Measurements from ENCODE around the gene SLC35F3. TPM values are rescaled to one million over a fixed set of nuclear protein-coding genes. Genes with fewer than 3 reads are reported as not detected.

The SLC35F3 gene
- total RNA-seq, 1 donor from 2014 or later: not detected

DNA sequence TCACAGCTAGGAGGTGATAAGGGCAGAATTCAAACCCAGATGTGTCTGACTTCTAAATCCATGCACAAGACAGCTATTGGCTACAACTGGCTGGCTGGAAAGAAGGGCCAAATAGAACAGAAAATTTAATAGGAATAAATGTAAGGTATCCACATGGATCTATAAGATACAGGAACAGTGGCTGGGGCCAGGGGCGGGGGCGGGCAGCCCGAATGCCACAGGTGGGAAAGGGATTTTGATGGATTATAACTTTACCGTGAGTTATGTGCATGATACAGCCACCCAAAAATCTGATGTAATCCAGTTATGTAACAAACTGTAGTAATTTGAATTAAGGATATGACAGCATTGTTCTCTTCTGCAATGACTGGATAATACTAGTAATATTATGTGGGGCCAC, 381.7 kb downstream of the SLC35F3 start:
- no peak overlapping the region for H3K27ac Mint-ChIP-seq
- no peak for TF ChIP-seq CTCF (IDR thresholded peaks at IDR 0.05)
- H3K27me3 Mint-ChIP-seq: peaks cover 10% of the 10 kb centered on the region
- ChIA-PET CTCF (no interaction called here), POLR2A (no interaction called here)
- intact Hi-C loops (cut with micrococcal nuclease): no loop called here
- no peaks in the 10 kb centered on the region for H3K36me3 Mint-ChIP-seq (ENCODE audit: low read depth)
- no peak for ATAC-seq (ENCODE audit: low read depth)
- H3K4me1 Mint-ChIP-seq: no peaks in the 10 kb centered on the region
- H3K9me3 Mint-ChIP-seq: peaks cover 14% of the 10 kb centered on the region
- no peak overlapping the region for H3K4me3 Mint-ChIP-seq
- DNase-seq: no peak

- intact Hi-C loops (cut with micrococcal nuclease): no loop called here
Observed at GRCh38 chr1:234288946-234289345, 384.5 kb downstream of the SLC35F3 start.

GRCh38 chr1:234289538-234290305, 385.2 kb downstream of the SLC35F3 start:
- H3K27me3 Mint-ChIP-seq: peaks cover 11% of the 10 kb centered on the region
- intact Hi-C loops (cut with micrococcal nuclease): no loop called here
- H3K4me1 Mint-ChIP-seq: no peaks in the 10 kb centered on the region
- no peak overlapping the region for H3K27ac Mint-ChIP-seq
- H3K9me3 Mint-ChIP-seq: peaks cover 14% of the 10 kb centered on the region
- TF ChIP-seq CTCF (IDR thresholded peaks at IDR 0.05): no peak
- H3K36me3 Mint-ChIP-seq (ENCODE audit: low read depth): no peaks in the 10 kb centered on the region
- no peak overlapping the region for H3K4me3 Mint-ChIP-seq
- DNase-seq (no peak), ATAC-seq (ENCODE audit: low read depth) (no peak)
- ChIA-PET CTCF (no interaction called here), POLR2A (no interaction called here)

More at GRCh38 chr1:234288946-234289345, 384.5 kb downstream of the SLC35F3 start:
- Mint-ChIP-seq H3K4me1 (no peaks in the 10 kb centered on the region), H3K27me3 (peaks cover 10% of the 10 kb centered on the region), H3K27ac (no peak overlapping the region), H3K4me3 (no peak overlapping the region), H3K9me3 (peaks cover 14% of the 10 kb centered on the region), H3K36me3 (ENCODE audit: low read depth) (no peaks in the 10 kb centered on the region)
- TF ChIP-seq CTCF (IDR thresholded peaks at IDR 0.05): no peak
- DNase-seq (no peak), ATAC-seq (ENCODE audit: low read depth) (no peak)
- ChIA-PET POLR2A (no interaction called here), CTCF (no interaction called here)

GRCh38 chr1:234292011-234292410, 387.5 kb downstream of the SLC35F3 start:
- DNase-seq: no peak
- Mint-ChIP-seq H3K4me3 (no peak overlapping the region), H3K27ac (no peak overlapping the region), H3K27me3 (peaks cover 13% of the 10 kb centered on the region), H3K36me3 (ENCODE audit: low read depth) (no peaks in the 10 kb centered on the region), H3K4me1 (no peaks in the 10 kb centered on the region), H3K9me3 (peaks cover 14% of the 10 kb centered on the region)
- ChIA-PET POLR2A (no interaction called here), CTCF (interaction anchor here (0.9 kb wide), 1 partner anchor 18 kb away, joined by 3 read pairs; no protein-coding TSS in a partner anchor)
- intact Hi-C loops (cut with micrococcal nuclease): no loop called here
- no peak for ATAC-seq (ENCODE audit: low read depth)
- no peak for TF ChIP-seq CTCF (IDR thresholded peaks at IDR 0.05)

- ATAC-seq (ENCODE audit: low read depth) (no peak), DNase-seq (no peak)
- no peaks in the 10 kb centered on the region for H3K4me1 Mint-ChIP-seq
- intact Hi-C loops (cut with micrococcal nuclease): no loop called here
- ChIA-PET POLR2A (no interaction called here), CTCF (interaction anchor here (0.9 kb wide), 1 partner anchor 18 kb away, joined by 3 read pairs; no protein-coding TSS in a partner anchor)
- no peak overlapping the region for H3K27ac Mint-ChIP-seq
- H3K27me3 Mint-ChIP-seq: peaks cover 17% of the 10 kb centered on the region
- H3K4me3 Mint-ChIP-seq: no peak overlapping the region
- H3K36me3 Mint-ChIP-seq (ENCODE audit: low read depth): no peaks in the 10 kb centered on the region
- peaks cover 14% of the 10 kb centered on the region for H3K9me3 Mint-ChIP-seq
- no peak for TF ChIP-seq CTCF (IDR thresholded peaks at IDR 0.05)
Observed at GRCh38 chr1:234292548-234292947, 388.1 kb downstream of the SLC35F3 start.
